Fibroblast of mammary gland (primary cell): ENCODE data around the gene C6orf47.

ENCODE experiments used
- DNase-seq: peaks from one replicate; pipeline ENCODE4 v3.0.0-alpha.2; 2010; ENCODE audit warnings: low read depth
- H3K4me3 ChIP-seq: 2 replicates; pipeline ENCODE4 v1.5.1; 2011; ENCODE audit warnings: low read depth, mild to moderate bottlenecking, low read length, moderate library complexity; ENCODE audit not compliant: control insufficient read depth
- CTCF ChIP-seq: conservative IDR thresholded peaks from 2 replicates; pipeline ENCODE4 v1.5.1; 2011; ENCODE audit warnings: low read depth, low read length, inconsistent platforms; ENCODE audit not compliant: control insufficient read depth, insufficient read depth

The C6orf47 gene

GRCh38 chr6:31654574-31655348, 5.8 kb downstream of the C6orf47 start:
- H3K4me3 ChIP-seq, result no peak overlapping the region
- no peak for DNase-seq
- TF ChIP-seq CTCF, result no peak

- no peak for TF ChIP-seq CTCF
- no peak for DNase-seq
- peak overlapping the region; percentile 84 for H3K4me3 ChIP-seq
Measured at GRCh38 chr6:31652925-31653724, 7.5 kb downstream of the C6orf47 start.

- H3K4me3 ChIP-seq, result peak overlapping the region; percentile 84
- DNase-seq, result peak; percentile 82
- no peak for TF ChIP-seq CTCF
Measured at GRCh38 chr6:31651602-31652191, 8.9 kb downstream of the C6orf47 start.

- no peak overlapping the region for H3K4me3 ChIP-seq
- TF ChIP-seq CTCF, result no peak
- DNase-seq, result no peak
Measured at GRCh38 chr6:31645325-31645724, 15.3 kb downstream of the C6orf47 start.

- TF ChIP-seq CTCF, result no peak
- DNase-seq, result no peak
- no peak overlapping the region for H3K4me3 ChIP-seq
Measured at GRCh38 chr6:31643818-31644454, 16.6 kb downstream of the C6orf47 start.

GRCh38 chr6:31642798-31643570, 17.6 kb downstream of the C6orf47 start:
- H3K4me3 ChIP-seq, result no peak overlapping the region
- TF ChIP-seq CTCF, result no peak

More at GRCh38 chr6:31642798-31643570, 17.6 kb downstream of the C6orf47 start:
- no peak for DNase-seq
